PC-3 (cell line): ENCODE data around the gene ITPR3. TPM values are rescaled to one million over a fixed set of nuclear protein-coding genes. Genes with fewer than 3 reads are reported as not detected.

Experiments used
- ATAC-seq: fragments of 200-7000 bp; cut with Tn5 transposase; 2 replicates; pipeline ENCODE4 v1.9.1; 2020; ENCODE audit warnings: mild to moderate bottlenecking, moderate library complexity
- BruUV-seq: library from RNA; stranded (reverse); fragments of 400-500 nt; replicated peaks from 2 replicates; lab custom pipeline; 2021; lab: Mats Ljungman, UMichigan
- CTCF ChIA-PET: fragments of 300-600 bp; sonication (Branson Sonifier 250); formaldehyde crosslinking; loops from one replicate; lab custom pipeline; 2022; ENCODE audit warnings: antibody characterized with exemption; lab: Charles Lee
- POLR2A ChIA-PET: fragments of 300-600 bp; sonication (Branson Sonifier 250); formaldehyde crosslinking; loops from one replicate; lab custom pipeline; 2022; ENCODE audit warnings: antibody characterized with exemption; ENCODE audit not compliant: unreplicated experiment; lab: Charles Lee
- DNase-seq: peaks from one replicate; pipeline ENCODE4 v3.0.0-alpha.2; 2015
- H2AFZ ChIP-seq: fragments of 300-600 bp; sonication (generic); 2 replicates; pipeline ENCODE4 v1.6.0; 2016; ENCODE audit warnings: antibody characterized with exemption, low read length
- H3F3A ChIP-seq: fragments of 300-600 bp; sonication (generic); one replicate; pipeline ENCODE4 v1.6.0; 2017; ENCODE audit warnings: antibody characterized with exemption, low read length, control low read depth, mild to moderate bottlenecking; ENCODE audit not compliant: unreplicated experiment
- H3K27ac ChIP-seq: fragments of 300-600 bp; sonication (generic); 2 replicates; pipeline ENCODE4 v1.5.1; 2016; ENCODE audit warnings: mild to moderate bottlenecking, low read length
- H3K27me3 ChIP-seq: fragments of 300-600 bp; sonication (generic); 2 replicates; pipeline ENCODE4 v1.6.1; 2016; ENCODE audit warnings: low read length, mixed read lengths
- H3K36me3 ChIP-seq: fragments of 300-600 bp; sonication (generic); 2 replicates; pipeline ENCODE4 v1.6.1; 2016; ENCODE audit warnings: low read depth, mixed run types, low read length, mixed read lengths
- H3K4me1 ChIP-seq: fragments of 300-600 bp; sonication (generic); 2 replicates; pipeline ENCODE4 v1.5.1; 2016; ENCODE audit warnings: low read length; ENCODE audit not compliant: insufficient read depth
- H3K4me2 ChIP-seq: fragments of 300-600 bp; sonication (generic); 2 replicates; pipeline ENCODE4 v1.6.0; 2016; ENCODE audit warnings: low read length
- H3K4me3 ChIP-seq: fragments of 300-600 bp; sonication (generic); 2 replicates; pipeline ENCODE4 v1.5.1; 2016; ENCODE audit warnings: mild to moderate bottlenecking, low read length, mixed read lengths
- H3K79me2 ChIP-seq: fragments of 300-600 bp; sonication (generic); 2 replicates; pipeline ENCODE4 v1.6.1; 2017; ENCODE audit warnings: low read length, mixed read lengths
- H3K9ac ChIP-seq: fragments of 300-600 bp; sonication (generic); 2 replicates; pipeline ENCODE4 v1.6.0; 2016; ENCODE audit warnings: mild to moderate bottlenecking, low read length
- H3K9me2 ChIP-seq: fragments of 300-600 bp; sonication (generic); replicated peaks from 2 replicates; pipeline ENCODE4 v1.6.1; 2016; ENCODE audit warnings: mixed run types, low read length, mixed read lengths
- H3K9me3 ChIP-seq: fragments of 300-600 bp; sonication (generic); 2 replicates; pipeline ENCODE4 v1.6.1; 2016; ENCODE audit warnings: low read length, mixed read lengths
- H4K20me1 ChIP-seq: fragments of 300-600 bp; sonication (generic); 2 replicates; pipeline ENCODE4 v1.6.1; 2016; ENCODE audit warnings: low read length, mixed read lengths
- CTCF ChIP-seq: fragments of 300-600 bp; sonication (generic); conservative IDR thresholded peaks from 2 replicates; pipeline ENCODE4 v1.5.1; 2017; ENCODE audit warnings: antibody characterized with exemption, low read depth, mild to moderate bottlenecking, low read length
- EZH2 ChIP-seq: fragments of 300-600 bp; sonication (generic); IDR thresholded peaks from one replicate; pipeline ENCODE4 v1.6.1; 2017; ENCODE audit warnings: antibody characterized with exemption, mild to moderate bottlenecking, low read length; ENCODE audit not compliant: unreplicated experiment
- EZH2phosphoT487 ChIP-seq: fragments of 300-600 bp; sonication (generic); IDR thresholded peaks from 2 replicates; pipeline ENCODE4 v1.6.1; 2018; ENCODE audit warnings: mild to moderate bottlenecking, antibody characterized with exemption, low read length, borderline replicate concordance
- intact Hi-C: fragments of 100-400 bp; cut with micrococcal nuclease; formaldehyde crosslinking; loops from 2 replicates; pipeline ENCODE4 v1.9.0; 2023
- total RNA-seq: library from RNA; depleted of rRNA; stranded (reverse); fragments of >200 nt; gene quantifications from 2 replicates; pipeline ENCODE4 v1.2.3, GENCODE V29; 2014

The ITPR3 gene
- total RNA-seq, 1 experiment from 2014 or later, result 41.8 TPM

DNA sequence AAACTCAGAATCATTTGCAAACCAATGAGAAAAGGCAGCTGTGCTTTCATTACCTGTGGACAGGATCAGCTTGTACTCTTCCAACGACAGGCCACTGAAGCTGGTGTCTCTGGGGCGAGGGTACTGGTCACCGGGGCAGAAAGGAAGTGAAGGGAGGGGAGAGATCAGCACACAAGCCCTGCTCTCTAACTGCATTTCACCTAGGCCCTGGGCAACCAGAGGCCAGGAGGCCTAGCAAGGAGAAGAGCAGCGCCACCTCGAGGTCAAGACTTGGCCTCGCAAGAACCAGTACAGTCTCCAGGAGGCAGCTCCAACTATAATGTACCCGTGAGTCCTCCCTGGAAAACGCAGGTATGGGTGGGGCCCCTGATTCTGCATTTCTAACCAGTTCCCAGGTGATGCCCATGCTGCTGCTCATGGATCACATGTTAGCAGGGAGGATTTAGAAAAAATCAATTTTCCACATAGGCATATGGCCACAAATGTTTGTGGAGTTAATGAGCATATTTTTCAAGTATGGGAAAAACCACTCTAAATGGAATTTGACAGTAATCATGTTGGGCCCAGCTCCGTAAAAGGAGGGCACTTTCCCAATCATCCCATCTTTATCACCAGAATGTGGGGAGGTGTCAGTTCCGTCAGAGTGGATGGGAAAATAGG lies 79.4 kb downstream of the ITPR3 start:
- H3K9me3 ChIP-seq, result no peaks in the 10 kb centered on the region
- CTCF ChIA-PET, result interaction anchor here (0.6 to 1.4 kb wide), 2 partner anchors 32 to 111 kb away, joined by 4 to 7 read pairs; no protein-coding TSS in a partner anchor
- peaks cover 9% of the 10 kb centered on the region; the same call in 1 of the 2 replicates for H3K79me2 ChIP-seq
- peak; percentile 91 for TF ChIP-seq CTCF
- no peak for TF ChIP-seq EZH2
- TF ChIP-seq EZH2phosphoT487, result no peak
- POLR2A ChIA-PET, result no interaction called here
- H3K27me3 ChIP-seq, result no peaks in the 10 kb centered on the region
- H3K9ac ChIP-seq, result no peak overlapping the region
- DNase-seq (peak; percentile 78), ATAC-seq (peak; percentile 61)
- no peak overlapping the region for H3K4me3 ChIP-seq
- no peak overlapping the region for H3K4me2 ChIP-seq
- H2AFZ ChIP-seq, result no peak overlapping the region
- H3K27ac ChIP-seq, result no peak overlapping the region
- no peaks in the 10 kb centered on the region for H3K9me2 ChIP-seq
- H3K4me1 ChIP-seq, result peaks cover 23% of the 10 kb centered on the region
- intact Hi-C loops, result loop anchor here (1.0 to 5.0 kb wide), 3 partner anchors 68 to 115 kb away; no protein-coding TSS in a partner anchor
- H4K20me1 ChIP-seq, result no peaks in the 10 kb centered on the region
- peaks cover 43% of the 10 kb centered on the region for H3K36me3 ChIP-seq
- H3F3A ChIP-seq, result peaks cover 5% of the 10 kb centered on the region
- BruUV-seq, result no TSS peak

DNA sequence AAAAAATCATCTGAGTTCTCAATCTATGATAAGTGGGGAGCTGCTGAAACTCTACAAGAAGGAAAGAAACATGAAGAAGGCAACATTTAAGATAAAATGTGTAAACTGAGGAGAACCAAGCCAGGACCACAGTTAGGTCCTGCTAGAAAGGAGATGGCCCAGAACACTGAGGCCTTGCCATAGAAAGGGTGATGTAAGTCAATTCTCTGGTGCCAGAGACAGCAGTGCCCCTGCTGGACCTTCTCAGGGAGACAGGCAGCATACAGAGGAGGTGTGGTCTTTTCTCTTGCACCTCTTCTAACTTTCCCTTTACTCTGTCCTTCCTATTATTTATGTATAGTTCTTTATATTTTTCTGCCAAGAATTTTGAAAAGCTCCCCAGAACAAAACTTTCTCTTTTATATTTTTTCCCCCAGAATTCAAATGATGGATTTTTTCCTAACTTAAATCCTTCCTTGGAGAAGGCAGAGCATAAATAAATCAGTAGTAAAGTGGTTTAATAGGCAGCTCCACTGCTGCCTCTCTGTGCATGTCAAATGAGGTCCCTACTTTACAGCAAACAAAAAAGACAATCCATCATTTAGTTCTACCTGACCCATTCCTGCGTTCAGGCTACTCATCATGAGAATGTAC lies 81.3 kb downstream of the ITPR3 start:
- TF ChIP-seq CTCF (peak; percentile 68), EZH2phosphoT487 (no peak)
- H3K4me1 ChIP-seq, result peaks cover 4% of the 10 kb centered on the region
- H4K20me1 ChIP-seq, result no peaks in the 10 kb centered on the region
- no peak overlapping the region for H2AFZ ChIP-seq
- POLR2A ChIA-PET, result no interaction called here
- ATAC-seq, result peak; percentile 76
- intact Hi-C loops, result loop anchor here (5.0 kb wide), 1 partner anchor 70 kb away; no protein-coding TSS in a partner anchor
- peaks cover 5% of the 10 kb centered on the region for H3F3A ChIP-seq
- DNase-seq, result peak; percentile 66
- no peak overlapping the region for H3K27ac ChIP-seq
- H3K4me3 ChIP-seq, result no peak overlapping the region
- no peak overlapping the region for H3K9ac ChIP-seq
- no peak overlapping the region for H3K4me2 ChIP-seq
- CTCF ChIA-PET, result no interaction called here
- H3K27me3 ChIP-seq, result no peaks in the 10 kb centered on the region
- H3K36me3 ChIP-seq, result peaks cover 30% of the 10 kb centered on the region; the same call in 1 of the 2 replicates
- BruUV-seq, result no TSS peak
- no peaks in the 10 kb centered on the region for H3K9me2 ChIP-seq
- no peaks in the 10 kb centered on the region for H3K9me3 ChIP-seq
- H3K79me2 ChIP-seq, result peaks cover 1% of the 10 kb centered on the region; the same call in 1 of the 2 replicates
